GM23338 (cell line): Measurements from ENCODE around the gene KHDC1. TPM values are rescaled to one million over a fixed set of nuclear protein-coding genes. Genes with fewer than 3 reads are reported as not detected.

Experiments used
- ATAC-seq: fragments of 200-7000 bp; cut with Tn5 transposase; 3 replicates; pipeline ENCODE4 v1.9.1; 2020
- DNase-seq: peaks from one replicate; pipeline ENCODE4 v3.0.0-alpha.2; 2015; ENCODE audit warnings: low spot score
- H2AFZ ChIP-seq: fragments of 200-600 bp; sonication (generic); 2 replicates; pipeline ENCODE4 v1.8.0; 2016; ENCODE audit warnings: antibody characterized with exemption, mild to moderate bottlenecking, moderate library complexity
- H3F3A ChIP-seq: fragments of 200-600 bp; sonication (generic); replicated peaks from 2 replicates; pipeline ENCODE4 v1.8.0; 2017; ENCODE audit warnings: antibody characterized with exemption, mixed run types, low read depth
- H3K27ac ChIP-seq: fragments of 200-600 bp; sonication (generic); 2 replicates; pipeline ENCODE4 v1.6.1; 2016; ENCODE audit warnings: low read depth
- H3K27me3 ChIP-seq: fragments of 200-600 bp; sonication (generic); 2 replicates; pipeline ENCODE4 v1.8.0; 2016; ENCODE audit warnings: mild to moderate bottlenecking, mixed run types, moderate library complexity; ENCODE audit not compliant: insufficient read depth
- H3K36me3 ChIP-seq: fragments of 200-600 bp; sonication (generic); 2 replicates; pipeline ENCODE4 v1.8.0; 2016; ENCODE audit warnings: mild to moderate bottlenecking; ENCODE audit not compliant: insufficient read depth
- H3K4me1 ChIP-seq: fragments of 200-600 bp; sonication (generic); 2 replicates; pipeline ENCODE4 v1.8.0; 2016; ENCODE audit warnings: mild to moderate bottlenecking, moderate library complexity; ENCODE audit not compliant: insufficient read depth
- H3K4me2 ChIP-seq: fragments of 200-600 bp; sonication (generic); 2 replicates; pipeline ENCODE4 v1.7.1; 2017; ENCODE audit warnings: mixed run types
- H3K4me3 ChIP-seq: fragments of 200-600 bp; sonication (generic); 2 replicates; pipeline ENCODE4 v1.6.1; 2016; ENCODE audit warnings: mixed run types
- H3K79me2 ChIP-seq: fragments of 200-600 bp; sonication (generic); replicated peaks from 2 replicates; pipeline ENCODE4 v1.8.0; 2017; ENCODE audit warnings: mild to moderate bottlenecking; ENCODE audit not compliant: insufficient read depth
- H3K9me2 ChIP-seq: fragments of 200-600 bp; sonication (generic); 2 replicates; pipeline ENCODE4 v1.8.0; 2017; ENCODE audit not compliant: insufficient read depth
- H4K20me1 ChIP-seq: fragments of 200-600 bp; sonication (generic); replicated peaks from 2 replicates; pipeline ENCODE4 v1.8.0; 2017; ENCODE audit warnings: mild to moderate bottlenecking; ENCODE audit not compliant: insufficient read depth
- H3K27ac Mint-ChIP-seq: 2 replicates; pipeline ENCODE4 v1.8.0; 2020; ENCODE audit warnings: inconsistent platforms, mild to moderate bottlenecking, moderate library complexity, mixed read lengths
- H3K27me3 Mint-ChIP-seq: 3 replicates; pipeline ENCODE4 v1.8.0; 2022; ENCODE audit warnings: low read depth, mild to moderate bottlenecking, moderate library complexity, mixed read lengths, inconsistent platforms; ENCODE audit not compliant: insufficient read depth, poor library complexity
- H3K36me3 Mint-ChIP-seq: 3 replicates; pipeline ENCODE4 v1.8.0; 2021; ENCODE audit warnings: low read depth, mild to moderate bottlenecking, inconsistent platforms, moderate library complexity, mixed read lengths
- H3K4me1 Mint-ChIP-seq: 3 replicates; pipeline ENCODE4 v1.8.0; 2020; ENCODE audit warnings: mild to moderate bottlenecking, inconsistent platforms, mixed read lengths
- H3K4me3 Mint-ChIP-seq: 3 replicates; pipeline ENCODE4 v1.8.0; 2021; ENCODE audit warnings: moderate library complexity, mild to moderate bottlenecking, inconsistent platforms, mixed read lengths
- H3K9me3 Mint-ChIP-seq: 3 replicates; pipeline ENCODE4 v1.8.0; 2020; ENCODE audit warnings: moderate library complexity, mild to moderate bottlenecking, inconsistent platforms, mixed read lengths
- CREB1 ChIP-seq: fragments of 250-450 bp; sonication (Bioruptor Pico); IDR thresholded peaks from 2 replicates; pipeline ENCODE4 v1.5.0; 2020; ENCODE audit warnings: low read depth, mild to moderate bottlenecking, moderate library complexity
- CTCF ChIP-seq, 2 experiments: fragments of 200-600 bp in 1 of 2; sonication (generic) in 1 of 2; conservative IDR thresholded peaks; 2 replicates each; pipeline versions ENCODE4 v1.5.1 to v1.6.1; 2016 to 2017; ENCODE audit warnings: antibody characterized with exemption in 2 of 2, low read depth in 2 of 2, mild to moderate bottlenecking in 2 of 2, moderate library complexity in 1 of 2
- EZH2 ChIP-seq: fragments of 200-600 bp; sonication (generic); IDR thresholded peaks from one replicate; pipeline ENCODE4 v1.8.0; 2017; ENCODE audit warnings: antibody characterized with exemption, mild to moderate bottlenecking, low read depth; ENCODE audit not compliant: unreplicated experiment
- EZH2phosphoT487 ChIP-seq: fragments of 200-600 bp; sonication (generic); IDR thresholded peaks from one replicate; pipeline ENCODE4 v1.8.1; 2018; ENCODE audit warnings: antibody characterized with exemption; ENCODE audit not compliant: unreplicated experiment
- JUNB ChIP-seq: IDR thresholded peaks from one replicate; pipeline ENCODE4 v1.6.1; 2016; ENCODE audit warnings: antibody characterized with exemption; ENCODE audit not compliant: unreplicated experiment
- NANOG ChIP-seq: IDR thresholded peaks from 2 replicates; pipeline ENCODE4 v1.6.1; 2016; ENCODE audit warnings: antibody characterized with exemption, borderline replicate concordance
- REST ChIP-seq: IDR thresholded peaks from one replicate; pipeline ENCODE4 v1.6.1; 2018; ENCODE audit warnings: antibody characterized with exemption; ENCODE audit not compliant: unreplicated experiment
- STAT1 ChIP-seq: IDR thresholded peaks from one replicate; pipeline ENCODE4 v1.6.1; 2016; ENCODE audit warnings: antibody characterized with exemption; ENCODE audit not compliant: unreplicated experiment
- ZNF114 ChIP-seq: fragments of 250-450 bp; sonication (Bioruptor Pico); IDR thresholded peaks from 2 replicates; pipeline ENCODE4 v1.5.0; 2020; ENCODE audit warnings: mild to moderate bottlenecking, moderate library complexity
- ZNF331 ChIP-seq: fragments of 250-450 bp; sonication (Bioruptor Pico); IDR thresholded peaks from 2 replicates; pipeline ENCODE4 v1.5.0; 2020; ENCODE audit warnings: low read depth, mild to moderate bottlenecking, moderate library complexity
- ZNF462 ChIP-seq: fragments of 250-450 bp; sonication (Bioruptor Pico); IDR thresholded peaks from 2 replicates; pipeline ENCODE4 v1.5.0; 2020; ENCODE audit warnings: mild to moderate bottlenecking, moderate library complexity
- polyA plus RNA-seq: library from polyadenylated mRNA; unstranded; fragments of >200 nt; fragmentation: Nextera tagmentation; extraction: Ambion mirVana; gene quantifications from 2 replicates; pipeline ENCODE4 v1.2.1, GENCODE V29; 2016
- total RNA-seq: library from RNA; depleted of rRNA; stranded (reverse); fragments of >200 nt; shearing (Covaris generic); gene quantifications from 2 replicates; pipeline ENCODE4 v1.2.3, GENCODE V29; 2014

Gene KHDC1
- total and polyA plus RNA-seq, 2 experiments from 2014 or later = 5.6 to 6.9 TPM

- TF ChIP-seq REST = no peak
- no peak for TF ChIP-seq CREB1
- no peak for TF ChIP-seq STAT1
- TF ChIP-seq EZH2phosphoT487 = no peak
- no peak for TF ChIP-seq JUNB
Observed at GRCh38 chr6:73252703-73253102, 10.3 kb downstream of the KHDC1 start (continued).

GRCh38 chr6:73250016-73250415, 13.0 kb downstream of the KHDC1 start:
- H3K27ac ChIP-seq = no peak overlapping the region
- H2AFZ ChIP-seq = no peak overlapping the region
- no peaks in the 10 kb centered on the region for H3K4me1 ChIP-seq
- TF ChIP-seq ZNF462 (CRISPR knock-in tag) (no peak), ZNF331 (CRISPR knock-in tag) (no peak), EZH2phosphoT487 (no peak), STAT1 (no peak), CTCF (conservative IDR thresholded peaks at IDR 0.05; ENCODE audit: low read depth in 2 of 2) (no peak), JUNB (no peak), NANOG (no peak), EZH2 (no peak), ZNF114 (no peak)
- H4K20me1 ChIP-seq = no peaks in the 10 kb centered on the region
- H3K36me3 ChIP-seq = no peaks in the 10 kb centered on the region
- no peaks in the 10 kb centered on the region for H3F3A ChIP-seq
- H3K9me2 ChIP-seq = no peaks in the 10 kb centered on the region
- H3K36me3 Mint-ChIP-seq = no peaks in the 10 kb centered on the region
- H3K27ac Mint-ChIP-seq = no peak overlapping the region
- ATAC-seq (no peak), DNase-seq (no peak)
- H3K79me2 ChIP-seq = no peaks in the 10 kb centered on the region
- peaks cover 6% of the 10 kb centered on the region; the same call in 2 of the 3 replicates for H3K4me1 Mint-ChIP-seq
- no peaks in the 10 kb centered on the region for H3K9me3 Mint-ChIP-seq
- H3K4me2 ChIP-seq = no peak overlapping the region
- no peak overlapping the region for H3K4me3 ChIP-seq
- H3K27me3 ChIP-seq = no peaks in the 10 kb centered on the region
- H3K4me3 Mint-ChIP-seq = no peak overlapping the region
- peaks cover 1% of the 10 kb centered on the region for H3K27me3 Mint-ChIP-seq
